Gastrocnemius medialis (tissue), 4 donors: Measurements from ENCODE around the gene POC5. TPM values are rescaled to one million over a fixed set of nuclear protein-coding genes. Genes with fewer than 3 reads are reported as not detected.
A peak's percentile ranks its signal among the peaks of the same experiment; 100 is the strongest.

ENCODE experiments used
- ATAC-seq, 2 donors: fragments of 150-250 bp; one replicate each; pipeline ENCODE4 v1.9.1; 2016
- DNase-seq, 2 donors: peaks; one replicate each; pipeline ENCODE4 v3.0.0-alpha.2; 2019
- H3K27ac ChIP-seq, 4 donors: fragments of 200-600 bp; sonication (generic); 1 replicate in 1 of 4; 2 replicates in 3 of 4; pipeline ENCODE4 v1.5.1; 2016 to 2018; ENCODE audit warnings: mild to moderate bottlenecking in 2 of 4, moderate library complexity in 1 of 4
- H3K27me3 ChIP-seq, 3 donors: fragments of 200-600 bp; sonication (generic) in 2 of 3; 1 replicate in 1 of 3; 2 replicates in 2 of 3; pipeline versions ENCODE4 v1.5.1 to v1.6.0; 2016 to 2019; ENCODE audit warnings: mild to moderate bottlenecking in 1 of 3, moderate library complexity in 1 of 3
- H3K36me3 ChIP-seq, 2 donors: fragments of 200-600 bp; sonication (generic) in 1 of 2; one replicate each; pipeline ENCODE4 v1.5.1; 2017 to 2018
- H3K4me1 ChIP-seq, 2 donors: fragments of 200-600 bp; sonication (generic) in 1 of 2; one replicate each; pipeline ENCODE4 v1.5.1; 2016 to 2017; ENCODE audit warnings: mild to moderate bottlenecking in 2 of 2
- H3K4me3 ChIP-seq, 4 donors: fragments of 200-600 bp; sonication (generic) in 3 of 4; 1 replicate in 1 of 4; 2 replicates in 3 of 4; pipeline ENCODE4 v1.5.1; 2016 to 2019; ENCODE audit warnings: mild to moderate bottlenecking in 2 of 4
- H3K9me3 ChIP-seq, 3 donors: fragments of 200-600 bp; sonication (generic) in 2 of 3; 1 replicate in 1 of 3; 2 replicates in 2 of 3; pipeline ENCODE4 v1.5.1; 2016 to 2019
- CTCF ChIP-seq, 5 experiments: fragments of 450-650 bp in 3 of 5; fragments of 200-600 bp in 2 of 5; sonication (generic) in 2 of 5; IDR thresholded peaks in 4 of 5; conservative IDR thresholded peaks in 1 of 5; 1 replicate in 4 of 5; 2 replicates in 1 of 5; pipeline ENCODE4 v1.5.1; 2016 to 2019; ENCODE audit warnings: antibody characterized with exemption in 5 of 5, mild to moderate bottlenecking in 3 of 5, moderate library complexity in 3 of 5
- POLR2A ChIP-seq, 2 donors: fragments of 450-650 bp; IDR thresholded peaks; one replicate each; pipeline ENCODE4 v1.6.1; 2017; ENCODE audit warnings: antibody characterized with exemption in 2 of 2, mild to moderate bottlenecking in 2 of 2, moderate library complexity in 2 of 2
- in situ Hi-C, 4 donors: fragments of 200-750 bp; cut with MboI; loops; one replicate each; pipeline versions ENCODE4 v1.15.0 to v1.8.0; 2017; ENCODE audit warnings: low sequenced_read_pairs in 4 of 4
- intact Hi-C: fragments of 100-400 bp; cut with DNase I; formaldehyde crosslinking; loops from one replicate; pipeline ENCODE4 v1.15.1; 2023; ENCODE audit warnings: low total_unique reads
- total RNA-seq, 4 donors: library from RNA; depleted of rRNA; stranded (reverse); fragments of >200 nt; gene quantifications; one replicate each; pipeline versions ENCODE4 v1.1.0 to v1.2.3, GENCODE V29; 2016

POC5 gene
- total RNA-seq, 4 donors from 2014 or later, result 4.1 to 7.3 (median 5.4) TPM

- H3K9me3 ChIP-seq, result no peaks in the 10 kb centered on the region
- no peak for TF ChIP-seq CTCF (IDR thresholded peaks at IDR 0.05 in 4 of 5, conservative IDR thresholded peaks at IDR 0.05 in 1 of 5)
- no peak for TF ChIP-seq POLR2A (IDR thresholded peaks at IDR 0.05)
- peaks cover 2 to 30% of the 10 kb centered on the region in 2 donors for H3K36me3 ChIP-seq
- no peaks in the 10 kb centered on the region for H3K27me3 ChIP-seq
- no peak for DNase-seq
- intact Hi-C loops (no loop called here), in situ Hi-C loops (loop anchor here in 3 of 4 donors (25.0 kb wide), 2 partner anchors 357 to 457 kb away; partner anchors contain the start of genes HMGCR (in 2 of the 3) and ANKRD31 (in 1 of the 3))
- H3K27ac ChIP-seq, result no peak overlapping the region
- H3K4me1 ChIP-seq, result no peaks in the 10 kb centered on the region
- H3K4me3 ChIP-seq, result no peak overlapping the region
- ATAC-seq, result no peak
These were observed 22.5 kb downstream of the POC5 start for GRCh38 chr5:75694781-75695180.

GRCh38 chr5:75690669-75691068 is 26.6 kb downstream of the POC5 start:
- Histone ChIP-seq H3K4me1 (no peaks in the 10 kb centered on the region), H3K36me3 (peaks cover 2 to 53% of the 10 kb centered on the region in 2 donors), H3K27ac (no peak overlapping the region), H3K4me3 (no peak overlapping the region), H3K27me3 (no peaks in the 10 kb centered on the region), H3K9me3 (no peaks in the 10 kb centered on the region)
- ATAC-seq (no peak), DNase-seq (no peak)
- TF ChIP-seq POLR2A (IDR thresholded peaks at IDR 0.05), result no peak
- intact Hi-C loops (no loop called here), in situ Hi-C loops (loop anchor here in 3 of 4 donors (25.0 kb wide), 2 partner anchors 353 to 453 kb away; partner anchors contain the start of genes HMGCR (in 2 of the 3) and ANKRD31 (in 1 of the 3))

- Histone ChIP-seq H3K4me3 (no peak overlapping the region), H3K36me3 (peaks cover 0 to 36% of the 10 kb centered on the region in 2 donors), H3K27me3 (no peaks in the 10 kb centered on the region), H3K27ac (no peak overlapping the region), H3K4me1 (no peaks in the 10 kb centered on the region), H3K9me3 (no peaks in the 10 kb centered on the region)
- no peak for DNase-seq
- in situ Hi-C loops, result loop anchor here (10.0 to 25.0 kb wide), 3 partner anchors 349 to 452 kb away; partner anchors contain the start of genes ANKRD31 (in 3 of the 4) and HMGCR (in 2 of the 4)
- no peak for ATAC-seq
- no peak for TF ChIP-seq POLR2A (IDR thresholded peaks at IDR 0.05)
- no peak for TF ChIP-seq CTCF (IDR thresholded peaks at IDR 0.05 in 4 of 5, conservative IDR thresholded peaks at IDR 0.05 in 1 of 5)
- intact Hi-C loops, result loop anchor here (10.0 kb wide), 1 partner anchor 352 kb away; the partner anchor contains the start of gene HMGCR
These were observed 30.8 kb downstream of the POC5 start for GRCh38 chr5:75686480-75686879.

GRCh38 chr5:75685141-75685540 is 32.1 kb downstream of the POC5 start:
- ATAC-seq (no peak), DNase-seq (no peak)
- Histone ChIP-seq H3K27ac (no peak overlapping the region), H3K36me3 (peaks cover 0 to 33% of the 10 kb centered on the region in 2 donors), H3K9me3 (no peaks in the 10 kb centered on the region), H3K27me3 (no peaks in the 10 kb centered on the region), H3K4me3 (no peak overlapping the region), H3K4me1 (peaks cover 0 to 3% of the 10 kb centered on the region in 2 donors)
- in situ Hi-C loops, result loop anchor here (10.0 to 25.0 kb wide), 3 partner anchors 348 to 450 kb away; partner anchors contain the start of genes ANKRD31 (in 3 of the 4) and HMGCR (in 2 of the 4)
- intact Hi-C loops, result loop anchor here (10.0 kb wide), 1 partner anchor 350 kb away; the partner anchor contains the start of gene HMGCR
- no peak for TF ChIP-seq CTCF (IDR thresholded peaks at IDR 0.05 in 4 of 5, conservative IDR thresholded peaks at IDR 0.05 in 1 of 5)

GRCh38 chr5:75681125-75681830 is 36.0 kb downstream of the POC5 start:
- Histone ChIP-seq H3K9me3 (no peaks in the 10 kb centered on the region), H3K27ac (no peak overlapping the region), H3K36me3 (peaks cover 0 to 11% of the 10 kb centered on the region in 2 donors), H3K4me3 (no peak overlapping the region), H3K4me1 (peaks cover 0 to 3% of the 10 kb centered on the region in 2 donors), H3K27me3 (no peaks in the 10 kb centered on the region)
- intact Hi-C loops, result loop anchor here (2.0 to 10.0 kb wide), 3 partner anchors 346 to 1009 kb away; partner anchors contain the start of genes ANKRD31 and HMGCR
- in situ Hi-C loops, result loop anchor here (10.0 to 25.0 kb wide), 3 partner anchors 344 to 446 kb away; partner anchors contain the start of genes ANKRD31 (in 3 of the 4) and HMGCR (in 2 of the 4)
- DNase-seq, result no peak
- TF ChIP-seq POLR2A (IDR thresholded peaks at IDR 0.05), result no peak
- peak in 4 of 5 experiments; percentile 40 to 77 (median 60) for TF ChIP-seq CTCF (IDR thresholded peaks at IDR 0.05 in 4 of 5, conservative IDR thresholded peaks at IDR 0.05 in 1 of 5)
- ATAC-seq, result no peak
